NCI-H1092 (cell line): Measurements from ENCODE around the gene SENP1.
A peak's percentile ranks its signal among the peaks of the same experiment; 100 is the strongest.

ENCODE experiments used
- DNase-seq: peaks from one replicate; lab custom pipeline; 2025; lab: John Stamatoyannopoulos, UW

The SENP1 gene

DNA sequence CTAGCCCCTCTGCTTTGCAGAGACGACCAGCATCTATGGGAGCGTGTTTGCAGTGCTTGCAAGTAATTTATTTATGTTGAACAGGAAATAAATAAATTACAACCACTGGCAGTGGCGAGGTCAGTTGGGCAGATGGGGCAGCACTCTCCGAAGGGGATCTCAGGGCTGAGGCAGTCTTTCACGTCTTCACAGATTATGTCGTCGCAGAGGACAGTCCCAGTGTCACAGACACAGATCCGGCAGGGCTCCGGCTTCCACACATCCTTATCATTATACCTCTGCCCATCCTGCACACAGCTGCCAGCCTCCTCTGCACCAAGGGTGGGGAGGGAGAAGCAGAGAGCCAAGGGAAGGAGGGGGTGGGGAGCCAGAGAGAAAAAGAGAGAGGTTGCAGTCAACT, 106.1 kb downstream of the SENP1 start:
- no peak for DNase-seq

GRCh38 chr12:47997321-47997720, 108.6 kb downstream of the SENP1 start:
- no peak for DNase-seq

DNA sequence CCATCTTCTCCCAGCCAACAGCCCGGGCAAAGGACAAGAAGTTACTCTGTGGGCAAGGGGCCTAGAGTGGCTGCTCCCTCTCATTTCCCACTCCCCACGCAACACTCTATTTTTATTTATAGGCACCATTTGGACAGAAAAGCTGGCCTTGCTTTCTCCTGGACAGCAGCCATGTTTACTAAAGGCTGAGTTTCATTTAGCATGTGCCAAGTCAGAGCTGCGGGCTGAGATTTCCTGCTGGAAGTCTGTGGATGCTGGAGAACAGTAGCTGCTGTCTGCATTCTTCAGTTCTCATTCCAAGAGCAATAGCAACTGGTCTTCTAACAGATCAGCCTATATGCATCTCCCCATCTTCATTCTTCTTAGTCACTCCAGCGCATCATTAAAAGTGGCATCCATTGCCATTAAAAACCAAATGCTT, 109.9 kb downstream of the SENP1 start:
- peak; percentile 54 for DNase-seq

DNA sequence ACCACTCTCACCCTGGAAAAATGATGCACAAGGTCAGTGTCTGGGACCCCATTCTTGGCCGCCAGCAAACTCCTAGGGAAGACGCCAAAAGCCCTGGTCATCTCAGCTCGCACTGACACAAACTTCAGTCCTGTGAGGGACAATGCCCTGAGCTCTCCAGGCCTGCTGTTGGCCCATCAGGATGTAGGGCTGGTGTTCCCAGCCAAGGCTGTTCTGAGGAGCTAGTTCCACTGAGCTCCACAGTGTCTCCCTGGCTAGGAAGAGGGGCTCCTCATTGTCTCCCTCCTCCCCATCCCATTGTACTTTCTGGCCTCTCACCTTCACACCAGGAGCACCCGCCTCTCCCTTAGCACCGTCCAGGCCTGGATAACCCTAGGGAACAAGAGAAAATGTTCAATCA, 112.4 kb downstream of the SENP1 start:
- DNase-seq = no peak
